SK-N-MC (cell line): ENCODE data around the gene HSD3B7.

ENCODE experiments used
- EZH2 ChIP-seq: fragments of 200-600 bp; sonication (generic); IDR thresholded peaks from one replicate; pipeline ENCODE4 v1.6.1; 2017; ENCODE audit warnings: antibody characterized with exemption
- FOXP2 ChIP-seq: optimal IDR thresholded peaks from 2 replicates; pipeline ENCODE3; 2011; ENCODE audit warnings: mild to moderate bottlenecking, moderate library complexity; ENCODE audit not compliant: insufficient read depth; ENCODE audit errors: extremely low read length, control extremely low read depth
- POLR2AphosphoS5 ChIP-seq: IDR thresholded peaks from 2 replicates; pipeline ENCODE4 v1.6.1; 2012; ENCODE audit warnings: mild to moderate bottlenecking, low read depth, low read length, borderline replicate concordance

GRCh38 chr16:30979170-30980022 is 5.6 kb upstream of the HSD3B7 start:
- TF ChIP-seq POLR2AphosphoS5 = no peak
- no peak for TF ChIP-seq EZH2
- no peak for TF ChIP-seq FOXP2
